SHP77 treated with DMSO at 0.1 percent for 48 hours (cell line): Measurements from ENCODE around the gene SRL.
"Not testable (repeated sequence)": the region's sequence is repeated elsewhere in the genome, so short reads cannot be mapped to it uniquely, and the experiment has no call there.

Source experiments
- DNase-seq: peaks from one replicate; lab custom pipeline; 2025; lab: John Stamatoyannopoulos, UW

Gene SRL

GRCh38 chr16:4260360-4260759 lies 18.5 kb upstream of the SRL start:
- no peak for DNase-seq

- no peak for DNase-seq
These were observed 16.0 kb upstream of the SRL start for GRCh38 chr16:4257646-4258556.

DNA sequence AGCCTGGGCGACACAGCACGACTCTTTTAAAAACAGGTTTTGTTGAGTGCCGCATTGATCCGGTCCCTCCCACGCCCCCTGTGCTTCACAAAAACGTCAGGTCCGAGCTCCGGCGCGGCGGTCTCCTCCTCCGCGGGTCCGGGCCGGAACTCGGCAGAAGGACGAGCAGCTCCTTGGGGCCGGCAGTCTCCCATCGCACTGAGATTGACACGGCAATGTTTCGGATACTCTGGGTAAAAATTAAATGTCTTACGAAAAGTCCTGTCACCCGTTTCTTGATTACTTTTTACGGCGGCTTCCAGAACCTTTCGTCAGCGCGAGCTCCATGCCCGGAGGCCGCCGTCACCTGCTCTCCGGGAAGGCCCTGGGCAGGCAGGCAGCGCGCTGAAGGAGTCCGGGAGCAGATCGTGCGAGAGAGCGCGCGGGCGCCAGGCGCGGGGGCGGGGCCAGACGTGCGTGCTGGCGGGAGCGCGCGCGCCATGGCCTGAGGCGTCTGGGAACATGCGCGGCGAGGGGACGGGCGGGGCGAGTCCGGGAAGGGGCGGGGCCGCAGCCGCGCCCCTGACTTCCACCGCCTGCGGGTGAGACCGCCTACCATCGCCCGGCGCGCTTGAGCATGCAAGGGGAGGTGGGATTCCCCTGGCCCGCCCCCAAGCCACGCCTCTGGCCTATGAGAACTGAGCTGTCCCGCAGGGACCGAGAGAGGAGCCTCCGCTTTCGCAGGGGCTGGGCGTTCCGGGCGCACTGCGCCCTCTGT lies 11.7 kb upstream of the SRL start:
- DNase-seq = peak; percentile 93

- DNase-seq = not testable (repeated sequence)
These were observed 11.1 kb upstream of the SRL start for GRCh38 chr16:4253012-4253393.

DNA sequence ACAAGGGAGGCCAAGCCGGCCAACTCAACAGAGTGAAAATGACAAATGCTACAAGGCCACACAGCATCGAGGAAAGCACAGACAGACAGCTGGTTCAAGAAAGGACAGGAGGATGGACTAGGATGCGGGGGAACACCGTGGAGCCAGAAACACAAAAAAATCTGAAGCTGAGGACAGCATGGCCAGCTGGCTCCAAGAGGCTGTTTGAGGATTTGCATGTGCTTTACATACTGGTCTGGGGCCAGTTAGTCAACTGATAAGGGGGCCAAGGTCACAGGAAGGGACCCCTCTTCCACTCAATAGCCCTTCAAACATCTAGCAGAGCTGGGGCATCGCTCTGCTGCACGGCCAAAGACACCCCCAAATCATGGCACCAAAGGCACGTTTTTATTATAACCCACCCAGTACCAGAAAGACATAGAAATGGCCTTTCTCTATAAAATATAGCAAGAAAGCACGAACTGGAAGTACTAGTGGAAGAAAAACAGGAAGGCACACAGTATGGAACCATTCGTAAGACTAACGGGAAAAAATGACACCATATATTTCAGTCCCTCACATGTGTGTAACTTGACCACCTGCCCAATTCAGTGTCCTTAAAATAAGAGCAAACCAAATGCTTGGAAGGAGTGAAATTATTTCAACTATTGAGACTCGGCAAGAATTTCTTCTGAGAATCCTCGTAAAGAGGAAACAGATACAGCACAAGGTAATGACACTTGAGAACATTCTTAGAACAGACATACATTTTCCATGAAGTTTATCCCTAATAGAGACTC lies 7.8 kb upstream of the SRL start:
- DNase-seq = no peak

GRCh38 chr16:4247460-4247784 lies 5.5 kb upstream of the SRL start:
- DNase-seq = no peak

DNA sequence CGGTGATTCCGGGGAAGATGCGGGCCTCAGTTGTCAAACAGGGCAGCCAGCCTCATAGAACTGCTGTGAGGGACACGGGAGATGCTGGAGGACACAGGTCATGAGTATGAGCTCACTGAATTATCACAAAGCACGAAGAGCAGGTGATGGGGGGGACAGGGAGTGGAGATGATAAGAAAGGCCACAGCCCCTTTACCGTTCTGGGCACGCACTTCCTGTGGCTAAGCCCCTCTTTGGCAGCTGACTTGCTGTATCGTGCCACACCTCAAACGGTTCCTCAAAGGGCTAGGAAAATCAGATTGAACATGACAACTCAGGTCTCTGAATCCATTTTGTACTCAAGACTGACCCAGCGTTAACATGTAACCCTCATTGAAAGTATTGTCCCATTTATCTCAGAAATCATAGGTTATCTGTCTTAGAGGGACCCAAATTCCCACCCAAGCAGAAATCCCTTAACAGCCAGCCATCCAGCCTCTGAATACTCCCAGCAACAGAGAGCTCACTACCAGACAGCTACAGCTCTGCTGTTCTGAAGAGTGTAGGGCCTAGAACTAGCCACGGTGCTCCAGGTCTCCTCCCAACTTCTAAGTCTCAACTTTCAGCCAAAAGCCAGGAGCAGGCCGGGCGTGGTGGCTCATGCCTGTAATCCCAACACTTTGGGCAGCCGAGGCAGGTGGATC lies 5.0 kb upstream of the SRL start:
- no peak for DNase-seq

- DNase-seq = no peak
These were observed 3.4 kb upstream of the SRL start for GRCh38 chr16:4245077-4245791.

DNA sequence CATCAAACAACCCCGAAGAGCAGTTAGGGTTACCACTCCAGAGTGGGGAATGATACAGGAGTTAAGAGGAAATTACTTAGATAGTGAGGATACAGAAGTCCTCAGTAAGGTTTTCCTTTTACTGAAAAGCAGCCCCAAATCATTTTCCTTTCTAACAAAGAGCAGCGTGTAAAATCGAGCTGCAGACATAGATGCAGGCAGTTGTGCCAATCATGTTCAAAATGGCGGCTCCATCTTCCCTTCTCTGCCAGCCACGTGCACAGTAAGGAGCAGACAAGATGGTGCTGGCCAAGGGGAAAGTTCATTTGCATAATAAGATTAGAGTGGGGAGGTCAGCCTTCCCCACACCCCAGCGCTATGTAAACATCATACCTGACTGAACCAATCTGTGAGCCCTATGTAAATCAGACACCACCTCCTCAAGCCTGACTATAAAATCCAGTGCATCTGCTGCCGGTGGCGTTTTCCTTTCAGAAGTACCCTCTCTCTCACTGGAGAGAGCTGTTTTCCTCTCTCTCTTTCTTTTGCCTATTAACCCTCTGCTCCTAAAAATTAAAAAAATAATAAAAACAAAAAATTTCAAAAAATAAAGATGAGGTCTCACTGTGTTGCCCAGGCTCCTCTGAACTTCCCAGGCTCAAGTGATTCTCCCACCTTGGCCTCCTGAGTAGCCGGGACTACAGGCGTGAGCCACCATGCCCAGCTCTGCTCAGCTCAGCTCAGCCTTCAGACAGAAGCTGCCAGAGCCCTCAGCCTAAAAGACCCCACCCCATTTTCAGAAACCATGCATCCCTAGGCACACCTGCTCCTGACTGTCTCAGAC lies 2.6 kb upstream of the SRL start:
- no peak for DNase-seq

DNA sequence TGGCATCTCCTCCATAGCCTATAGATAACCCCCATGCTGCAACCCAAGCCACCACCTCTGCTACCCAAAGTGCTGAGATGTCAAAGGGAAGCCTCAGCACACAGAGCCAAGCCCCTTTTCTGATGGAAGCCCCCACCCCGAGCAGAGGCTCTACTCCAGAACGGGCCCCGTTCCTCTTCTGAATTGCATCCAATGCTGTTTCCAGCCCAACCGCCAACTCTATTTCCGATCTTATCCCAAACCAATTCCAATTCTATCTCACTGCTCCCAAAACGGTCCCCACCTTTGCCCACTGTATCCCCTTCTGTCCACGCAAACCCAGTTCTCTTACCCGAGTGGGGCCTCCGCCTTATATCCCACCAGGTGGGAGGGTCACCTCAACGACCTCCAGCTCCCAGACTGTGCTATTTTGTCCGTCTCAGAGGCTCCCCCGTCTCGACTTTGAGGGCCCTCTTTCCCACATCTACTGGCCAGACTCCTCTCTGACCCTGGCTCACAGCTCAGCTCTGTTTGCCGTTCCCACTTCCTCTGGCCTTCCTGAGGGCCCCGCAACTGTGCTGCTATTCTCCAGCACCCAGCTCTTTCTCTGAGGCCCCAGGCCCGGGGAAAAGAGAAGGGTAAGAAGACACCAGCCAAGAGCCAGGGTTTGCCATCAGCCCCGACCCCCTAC lies 487 bp downstream of the SRL start:
- no peak for DNase-seq

DNA sequence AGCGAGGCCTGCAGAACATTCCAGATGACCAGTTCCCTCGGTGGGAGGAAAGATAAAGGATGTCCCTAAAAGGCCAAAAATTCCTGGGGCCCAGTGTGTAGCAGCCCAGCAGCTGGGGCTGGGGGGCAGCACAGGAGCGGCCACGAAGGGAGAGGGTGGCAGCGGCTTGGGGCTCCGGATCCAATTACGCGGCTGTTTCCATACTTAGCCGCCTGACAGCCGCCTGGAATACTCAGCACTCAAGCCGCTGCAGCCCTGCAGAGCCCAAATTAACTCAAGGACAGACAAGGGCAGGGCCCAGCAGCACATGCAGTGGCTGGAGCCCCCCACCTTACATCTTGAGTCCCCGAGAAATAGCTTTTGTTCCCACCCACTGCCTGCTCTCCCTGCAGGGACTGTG lies 1.3 kb downstream of the SRL start:
- no peak for DNase-seq

DNA sequence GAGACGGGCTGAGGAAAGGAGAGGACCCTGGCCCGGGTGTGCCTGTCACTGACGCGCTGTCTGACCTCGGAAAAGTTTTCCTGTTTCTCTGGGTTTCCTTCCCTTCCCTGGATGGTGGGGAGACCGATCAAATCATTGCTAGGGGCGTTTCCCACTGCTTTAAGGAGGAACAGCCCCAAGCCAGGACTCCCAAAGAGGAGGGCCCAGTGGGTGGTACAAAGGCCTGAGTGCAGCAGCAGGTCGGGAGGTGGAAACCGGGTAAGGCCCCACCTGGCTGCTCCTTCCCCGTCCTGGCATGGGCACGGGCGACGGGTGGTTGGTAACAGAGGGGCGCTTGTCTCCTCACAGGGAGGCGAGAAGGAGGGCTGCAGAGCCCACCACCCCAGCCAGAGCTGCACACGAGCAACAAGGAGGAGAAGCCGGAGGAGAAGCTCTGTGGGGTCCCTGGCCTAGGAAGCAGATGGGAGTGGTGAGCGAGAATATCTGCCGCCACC lies 2.2 kb downstream of the SRL start:
- DNase-seq = no peak

DNA sequence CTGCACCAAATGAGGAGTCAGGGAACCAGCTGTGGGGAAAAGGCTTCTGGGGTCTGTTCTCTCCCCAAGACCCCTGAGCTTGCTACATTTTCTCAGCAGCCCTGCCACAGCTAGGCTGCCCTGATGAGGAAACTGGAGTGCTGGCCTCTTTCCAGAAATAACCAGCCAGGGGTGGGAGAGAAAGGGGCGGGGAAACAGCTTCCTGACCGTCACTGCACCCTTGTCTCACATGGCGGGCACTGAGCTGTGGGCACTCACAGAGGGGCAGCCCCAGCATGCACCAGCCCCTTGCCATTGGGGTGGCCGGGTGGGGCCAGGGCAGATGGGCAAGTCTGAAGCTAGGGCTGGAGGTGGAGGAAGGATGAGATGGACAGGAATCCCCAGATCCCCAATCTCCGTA lies 2.9 kb downstream of the SRL start:
- DNase-seq = no peak

GRCh38 chr16:4233431-4233830 lies 8.4 kb downstream of the SRL start:
- no peak for DNase-seq

DNA sequence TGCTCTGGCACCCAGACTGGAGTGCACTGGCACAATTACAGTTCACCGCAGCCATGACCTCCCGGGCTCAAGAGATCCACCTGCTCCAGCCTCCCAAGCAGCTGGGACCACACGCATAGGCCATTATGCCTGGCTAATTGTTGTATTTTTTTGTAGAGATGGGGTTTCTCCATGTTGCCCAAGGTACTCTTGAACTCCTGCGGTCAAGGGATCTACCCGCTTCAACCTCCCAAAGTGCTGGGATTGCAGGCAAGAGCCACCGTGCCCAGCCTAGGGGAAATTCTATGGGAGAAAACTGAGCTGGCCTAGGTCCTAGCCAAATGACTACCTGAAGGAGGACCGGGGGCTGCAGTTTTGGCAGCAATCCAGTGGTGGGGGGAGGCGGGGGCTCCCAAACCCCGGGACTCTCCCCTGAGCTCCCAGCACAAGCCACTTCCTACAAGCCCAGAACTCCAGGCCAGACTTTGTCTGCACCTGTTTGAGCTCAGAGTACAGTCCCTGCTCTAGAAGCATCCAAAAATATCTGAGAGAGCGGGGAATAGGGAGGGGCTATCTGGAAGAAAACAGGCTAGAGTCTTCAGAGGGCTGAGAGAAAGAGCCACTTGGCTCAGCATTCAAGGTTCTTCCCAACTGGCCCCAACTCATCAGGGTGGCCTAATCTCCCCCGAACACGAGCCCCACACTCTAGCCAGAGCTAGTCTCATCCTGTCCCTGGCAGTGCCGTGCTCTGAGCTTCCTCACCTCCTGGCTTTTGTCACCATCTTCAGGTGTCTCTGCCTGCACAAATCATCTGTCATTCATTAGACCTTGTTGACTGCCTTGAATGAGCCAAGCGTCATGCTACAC lies 9.1 kb downstream of the SRL start:
- DNase-seq = no peak

GRCh38 chr16:4231886-4232285 lies 10.0 kb downstream of the SRL start:
- DNase-seq = no peak

DNA sequence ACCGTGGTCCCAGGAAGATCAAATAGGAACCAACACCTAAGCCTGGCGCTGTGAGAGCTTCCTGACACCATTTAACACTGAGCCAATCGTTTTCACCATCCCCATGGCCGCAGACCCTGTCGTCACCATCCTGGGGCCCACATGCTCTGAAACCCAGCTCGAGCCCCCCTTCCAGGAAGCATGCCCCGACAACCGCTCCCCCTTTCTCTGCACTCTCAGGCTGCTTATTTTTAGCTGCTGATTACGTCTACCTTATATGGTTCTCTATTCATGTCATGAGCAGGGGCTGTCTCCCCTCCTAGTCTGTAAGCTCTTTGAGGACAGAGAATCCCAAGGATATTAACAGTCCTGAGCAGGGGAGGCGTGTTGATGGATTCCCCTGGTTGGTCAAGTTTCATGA lies 10.5 kb downstream of the SRL start:
- no peak for DNase-seq

DNA sequence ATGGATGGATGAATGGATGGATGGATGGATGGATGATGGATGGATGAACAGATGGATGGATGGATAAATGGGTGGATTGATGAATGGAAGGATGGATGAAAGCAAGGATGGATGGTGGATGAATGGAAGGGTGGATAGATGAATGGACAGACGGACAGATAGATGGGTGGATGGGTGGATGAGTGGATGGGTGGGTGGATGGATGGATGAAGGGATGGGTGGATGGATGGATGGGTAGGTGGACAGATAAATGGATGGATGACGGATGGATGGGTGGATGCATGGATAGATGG lies 14.9 kb downstream of the SRL start:
- DNase-seq = no peak
